Fibroblast of the aortic adventitia (primary cell): ENCODE results near the gene NHERF2. TPM values are rescaled to one million over a fixed set of nuclear protein-coding genes. Genes with fewer than 3 reads are reported as not detected.
A peak's percentile ranks its signal among the peaks of the same experiment; 100 is the strongest.

ENCODE experiments used
- DNase-seq: peaks from one replicate; pipeline ENCODE4 v3.0.0-alpha.2; 2010; ENCODE audit warnings: low read depth
- H3K4me3 ChIP-seq: 2 replicates; pipeline ENCODE4 v1.5.1; 2011; ENCODE audit warnings: low read depth, mild to moderate bottlenecking, control low read depth, low read length, moderate library complexity
- CTCF ChIP-seq: IDR thresholded peaks from 2 replicates; pipeline ENCODE4 v1.5.1; 2011; ENCODE audit warnings: mild to moderate bottlenecking, low read length, control low read depth, inconsistent platforms; ENCODE audit not compliant: insufficient read depth
- total RNA-seq: library from RNA; depleted of rRNA; stranded (reverse); fragments of >200 nt; gene quantifications from 2 replicates; pipeline ENCODE4 v1.2.3, GENCODE V29; 2012; ENCODE audit warnings: low replicate concordance

Gene NHERF2
- total RNA-seq, 1 donor: 26.3 TPM

GRCh38 chr16:2042986-2043666 lies 16.4 kb downstream of the NHERF2 start:
- no peak for TF ChIP-seq CTCF
- H3K4me3 ChIP-seq: no peak overlapping the region
- DNase-seq: no peak

- DNase-seq: no peak
- no peak overlapping the region for H3K4me3 ChIP-seq
- TF ChIP-seq CTCF: no peak
Observed at GRCh38 chr16:2043667-2044451, 17.2 kb downstream of the NHERF2 start.

GRCh38 chr16:2044541-2044940 lies 17.8 kb downstream of the NHERF2 start:
- no peak overlapping the region for H3K4me3 ChIP-seq
- no peak for TF ChIP-seq CTCF
- DNase-seq: no peak

- DNase-seq: no peak
- TF ChIP-seq CTCF: no peak
- no peak overlapping the region for H3K4me3 ChIP-seq
Observed at GRCh38 chr16:2045965-2046892, 19.5 kb downstream of the NHERF2 start.

GRCh38 chr16:2046893-2047329 lies 20.2 kb downstream of the NHERF2 start:
- TF ChIP-seq CTCF: no peak
- H3K4me3 ChIP-seq: peak overlapping the region; percentile 73
- no peak for DNase-seq

GRCh38 chr16:2047330-2048115 lies 20.8 kb downstream of the NHERF2 start, which contains the start of the genes NTHL1 and TSC2:
Gene NTHL1 (minus strand): TSS chr16:2047834. CDS start chr16:2047823, 11 bp downstream.
Gene TSC2 (plus strand): TSS chr16:2047985. CDS start chr16:2048616, 631 bp downstream.
- DNase-seq: peak; percentile 94
- H3K4me3 ChIP-seq: peak within 1 kb of the TSS; percentile 93
- peak; percentile 55 for TF ChIP-seq CTCF
